Measurements from ENCODE around the gene ARHGAP10. TPM values are rescaled to one million over a fixed set of nuclear protein-coding genes. Genes with fewer than 3 reads are reported as not detected.
"Not testable (repeated sequence)": the region's sequence is repeated elsewhere in the genome, so short reads cannot be mapped to it uniquely, and the experiment has no call there.

ARHGAP10 gene
- total RNA-seq, 2 donors from 2014 or later = 41.4 to 46.5 TPM

DNA sequence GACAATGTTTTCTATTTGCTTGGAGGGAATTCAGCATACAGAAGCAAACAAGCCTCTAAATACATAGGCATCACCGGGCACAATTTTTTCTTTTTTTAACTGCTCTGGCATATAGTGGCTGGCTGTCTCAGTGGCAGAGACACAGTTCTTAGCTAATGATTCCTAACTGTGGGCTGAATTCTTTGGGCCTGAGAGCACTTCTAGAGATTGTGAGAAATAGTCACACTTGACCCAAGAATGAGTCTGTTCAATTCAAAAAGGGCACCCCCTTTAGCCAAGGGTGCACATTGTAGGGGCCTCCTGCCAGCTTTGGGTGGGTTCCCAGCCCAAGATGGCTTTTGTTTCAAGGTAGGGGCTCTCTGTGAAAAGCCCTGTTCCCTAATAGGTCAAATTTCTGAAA lies 345.7 kb downstream of the ARHGAP10 start:
- ATAC-seq = no peak

DNA sequence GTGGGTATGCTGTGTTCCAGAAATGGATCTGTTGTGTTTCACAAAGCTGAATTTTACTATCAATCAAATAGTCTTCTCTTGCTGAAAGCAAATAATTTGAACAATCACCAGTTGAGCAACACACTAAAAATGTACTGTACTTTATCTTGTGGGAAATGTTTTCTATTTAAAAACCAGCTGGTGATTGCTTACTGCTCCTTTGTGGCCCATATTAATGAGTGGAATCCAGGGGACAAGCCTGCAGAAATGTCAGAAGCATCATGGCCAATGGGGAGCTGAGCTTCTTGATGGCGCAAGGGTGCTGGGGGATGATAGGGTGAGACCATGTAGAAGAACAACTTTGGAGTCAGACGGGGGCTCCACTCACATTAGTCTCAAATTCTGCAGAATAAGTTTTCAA lies 346.2 kb downstream of the ARHGAP10 start:
- ATAC-seq = no peak
- DNase-seq = no peak
- intact Hi-C loops (cut with DNase I) = no loop called here

More for the DNA sequence above, 345.7 kb downstream of the ARHGAP10 start:
- no peak for DNase-seq
- intact Hi-C loops (cut with DNase I) = no loop called here

DNA sequence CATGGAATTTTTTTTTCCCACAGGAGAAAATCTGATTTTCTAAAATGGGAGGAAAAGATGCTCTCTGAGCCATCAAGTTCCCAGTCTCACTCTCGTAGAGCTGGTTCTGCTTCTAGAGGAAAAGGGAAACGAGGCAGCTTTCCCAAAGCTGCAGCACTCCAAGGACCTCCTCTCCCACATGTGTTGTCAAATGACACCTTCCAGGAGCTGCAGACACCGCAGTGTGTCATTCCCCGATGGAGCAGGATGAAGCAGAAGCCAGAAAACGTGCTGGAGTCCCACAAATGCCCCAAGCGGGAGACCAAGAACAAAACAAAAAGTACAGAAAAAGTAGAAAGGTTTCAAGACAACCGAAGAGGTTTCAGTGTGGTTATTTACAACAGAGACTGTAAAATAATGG lies 348.1 kb downstream of the ARHGAP10 start:
- intact Hi-C loops (cut with DNase I) = no loop called here
- peak in 1 of 2 donors; percentile 35 for ATAC-seq
- no peak for DNase-seq

DNA sequence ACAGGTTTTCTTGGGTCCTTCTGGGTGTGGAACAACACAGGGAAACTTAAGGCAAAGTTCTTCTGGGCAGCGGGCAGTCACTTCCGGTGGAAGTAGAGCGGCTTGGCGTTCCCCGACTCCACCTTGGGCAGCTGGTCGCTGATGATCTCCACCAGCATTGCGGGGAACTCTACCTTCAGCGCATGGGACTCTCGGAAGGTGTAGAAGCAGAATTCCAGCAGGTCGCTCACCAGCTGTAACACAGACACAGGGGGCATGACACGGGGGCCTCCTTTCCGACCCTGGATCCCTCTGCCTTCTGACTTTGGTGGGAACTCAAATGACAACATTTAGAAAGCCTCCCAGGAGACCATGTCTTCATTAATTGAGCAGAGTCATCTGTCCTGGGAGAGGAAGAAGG lies 349.4 kb downstream of the ARHGAP10 start:
- no peak for DNase-seq
- ATAC-seq = no peak
- intact Hi-C loops (cut with DNase I) = no loop called here

DNA sequence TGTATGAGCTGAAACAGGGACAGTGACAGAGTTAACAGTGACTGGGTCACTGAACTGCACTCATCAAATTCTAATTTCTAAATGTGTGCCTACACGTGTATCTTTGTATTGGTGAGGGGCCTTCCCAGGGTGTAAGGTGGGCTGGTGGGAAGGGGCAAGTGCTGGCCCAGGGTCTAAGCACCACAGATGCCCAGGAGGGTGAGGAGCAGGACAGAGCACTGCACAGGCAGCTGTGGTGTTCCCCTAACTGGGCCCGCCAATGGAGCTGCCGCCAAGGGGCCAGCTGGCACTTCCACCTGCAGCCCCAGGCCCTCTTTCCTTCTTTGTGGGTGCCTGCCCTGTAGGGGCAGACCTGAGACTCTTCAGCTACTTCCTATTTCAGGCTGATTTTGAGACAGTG lies 349.9 kb downstream of the ARHGAP10 start:
- DNase-seq (no peak), ATAC-seq (no peak)
- intact Hi-C loops (cut with DNase I) = no loop called here

DNA sequence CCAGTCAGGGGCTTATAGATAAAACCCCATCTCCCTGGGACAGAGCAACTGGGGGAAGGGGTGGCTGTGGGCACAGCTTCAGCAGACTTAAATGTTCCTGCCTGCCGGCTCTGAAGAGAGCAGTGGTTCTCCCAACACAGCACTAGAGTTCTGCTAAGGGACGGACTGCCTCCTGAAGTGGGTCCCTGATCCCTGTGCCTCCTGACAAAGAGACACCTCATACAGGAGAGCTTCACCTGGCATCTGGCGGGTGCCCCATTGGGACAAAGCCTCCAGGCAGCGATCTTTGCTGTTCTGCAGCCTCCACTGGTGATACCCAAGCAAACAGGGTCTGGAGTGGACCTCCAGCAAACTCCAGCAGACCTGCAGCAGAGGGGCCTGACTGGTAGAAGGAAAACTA lies 351.2 kb downstream of the ARHGAP10 start:
- DNase-seq; intact Hi-C loops (cut with DNase I); ATAC-seq: not testable (repeated sequence)

DNA sequence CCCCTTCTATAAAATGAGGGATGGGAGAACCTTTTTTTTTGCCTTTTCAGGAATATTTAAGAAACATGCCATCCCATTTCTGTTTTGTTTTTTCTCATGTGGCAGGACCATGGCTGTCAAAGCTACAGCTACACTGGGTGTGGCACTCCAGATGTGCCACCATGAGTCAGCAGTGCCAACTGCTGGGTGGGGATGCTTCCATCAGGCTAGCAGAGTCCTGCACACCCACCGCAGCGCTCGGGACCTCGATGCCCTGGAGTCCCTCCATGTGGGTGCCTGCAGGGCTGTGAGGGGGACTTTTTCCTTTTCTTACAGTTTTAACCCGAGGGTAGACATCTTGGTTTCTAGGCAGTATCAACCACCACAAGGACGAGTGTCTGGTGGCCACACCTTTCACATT lies 357.7 kb downstream of the ARHGAP10 start:
- ATAC-seq = no peak
- no peak for DNase-seq
- intact Hi-C loops (cut with DNase I) = no loop called here

DNA sequence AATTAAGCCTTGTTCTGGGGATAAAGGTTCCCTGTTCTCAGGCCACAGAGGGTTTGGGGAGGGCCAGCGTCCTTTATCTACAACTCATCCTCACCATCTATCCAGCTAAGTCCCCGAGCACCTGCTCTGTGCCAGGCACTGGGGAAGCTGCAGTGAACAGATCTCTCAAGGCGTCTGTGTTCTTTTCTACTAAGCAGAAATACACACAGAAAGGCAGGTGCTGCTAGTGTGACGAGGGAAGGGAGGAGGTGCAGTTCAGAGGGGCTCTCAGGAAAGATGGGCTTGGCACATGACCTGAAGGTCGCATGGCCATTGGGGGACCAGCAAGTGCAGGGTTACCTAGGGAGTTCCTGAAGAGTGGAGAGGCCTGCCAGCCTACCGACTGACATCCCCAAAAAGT lies 358.1 kb downstream of the ARHGAP10 start:
- ATAC-seq = no peak
- DNase-seq = no peak
- intact Hi-C loops (cut with DNase I) = no loop called here

DNA sequence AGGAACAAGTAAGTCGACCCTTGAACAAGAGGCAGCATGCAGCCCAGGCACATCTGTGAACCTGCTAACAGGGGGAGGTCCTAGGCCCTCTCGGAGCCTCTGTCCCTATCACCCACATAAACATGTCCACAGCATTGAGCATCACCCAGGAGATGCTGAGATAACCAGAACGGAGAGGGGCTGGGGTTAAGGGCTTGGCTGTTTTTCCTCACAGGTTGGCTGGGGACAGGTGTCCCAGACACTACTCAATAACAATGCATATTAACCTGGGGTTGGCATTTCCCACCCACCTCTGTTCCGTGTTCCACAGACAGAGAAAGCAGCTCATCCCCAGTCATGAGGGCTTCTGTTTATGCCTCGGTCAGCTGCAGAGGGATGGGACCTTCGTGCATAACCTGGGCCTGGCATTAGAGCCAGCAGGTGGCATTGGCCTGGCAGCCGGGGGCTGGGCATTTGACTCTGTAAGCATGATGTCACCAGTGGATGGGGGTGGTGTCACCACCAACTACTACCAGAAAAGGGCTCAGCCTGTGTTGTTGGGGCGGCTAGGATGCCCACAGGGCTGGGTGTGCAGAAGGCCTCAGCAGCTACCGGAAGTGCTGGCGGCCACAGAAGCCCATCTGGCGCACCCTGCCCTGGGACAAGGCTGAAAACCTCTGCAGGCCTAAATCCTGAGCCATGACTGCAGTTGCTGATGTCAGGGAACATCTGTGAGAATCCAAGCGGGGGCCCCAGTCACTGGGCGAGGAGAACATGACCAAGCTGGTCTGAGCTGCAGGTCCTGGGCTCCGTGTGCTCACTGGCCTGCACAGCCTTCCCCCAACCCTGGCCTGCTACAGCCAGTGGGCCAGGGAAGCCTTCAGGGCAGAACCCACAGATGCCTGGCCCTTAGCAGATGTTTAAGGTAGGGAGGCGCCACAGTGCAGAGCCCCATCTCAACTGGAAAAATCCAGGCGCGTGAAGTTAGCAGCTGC lies 358.9 kb downstream of the ARHGAP10 start:
- intact Hi-C loops (cut with DNase I) = no loop called here
- ATAC-seq = peak in 1 of 2 donors; percentile 7
- no peak for DNase-seq

DNA sequence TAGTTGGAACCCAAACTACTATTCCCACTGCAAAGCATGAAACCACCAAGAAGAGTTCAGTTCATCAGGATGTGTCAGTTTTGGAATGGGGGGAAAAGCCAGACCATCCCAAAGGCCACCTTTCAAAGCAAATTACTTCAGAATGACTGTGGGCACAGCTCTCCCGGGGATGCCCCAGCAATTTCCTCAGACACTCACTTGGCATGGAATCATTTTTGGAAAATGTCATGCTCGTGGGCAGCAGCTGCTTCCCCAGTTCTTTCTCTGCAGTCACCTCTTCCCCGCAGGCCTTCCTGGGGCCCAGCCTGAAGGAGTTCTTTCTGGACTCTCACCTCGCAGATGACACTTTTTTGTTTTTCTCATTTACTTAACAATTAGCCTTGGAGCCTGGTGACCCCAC lies 360.0 kb downstream of the ARHGAP10 start:
- ATAC-seq (no peak), DNase-seq (no peak)
- intact Hi-C loops (cut with DNase I) = no loop called here

DNA sequence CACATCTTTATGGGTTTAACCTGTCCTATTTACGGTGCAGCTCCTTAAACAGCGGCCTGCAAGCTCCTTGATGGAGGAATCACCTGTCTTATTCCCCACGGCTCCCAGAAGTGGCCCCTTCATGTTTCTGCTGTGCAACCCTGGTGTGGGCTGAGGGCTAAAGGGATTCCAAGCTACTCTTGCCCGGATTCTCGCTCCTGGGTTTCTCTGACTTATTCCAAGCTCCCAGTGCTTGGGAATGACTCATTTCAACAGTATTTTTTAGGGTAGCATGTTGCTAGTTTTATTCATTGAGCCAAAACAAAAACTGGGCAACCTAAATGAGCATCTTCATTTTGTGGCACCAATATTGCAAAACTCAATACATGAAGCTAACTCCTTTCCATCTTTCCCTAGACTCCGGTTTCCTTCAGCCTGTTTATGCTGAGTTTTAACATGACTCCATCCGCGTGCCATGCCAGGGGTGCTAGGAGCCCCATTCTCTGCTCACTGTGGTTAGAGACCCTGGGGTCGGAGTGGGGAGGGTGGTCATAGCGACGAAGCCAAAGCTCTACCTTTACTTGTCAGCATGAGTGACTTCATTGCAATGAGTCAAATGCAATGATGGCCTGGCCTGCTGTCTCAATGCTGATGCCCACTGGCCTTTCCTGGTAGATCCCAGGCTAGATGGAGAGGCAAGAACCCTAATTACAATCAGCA lies 360.6 kb downstream of the ARHGAP10 start:
- ATAC-seq (no peak), DNase-seq (no peak)
- intact Hi-C loops (cut with DNase I) = no loop called here

DNA sequence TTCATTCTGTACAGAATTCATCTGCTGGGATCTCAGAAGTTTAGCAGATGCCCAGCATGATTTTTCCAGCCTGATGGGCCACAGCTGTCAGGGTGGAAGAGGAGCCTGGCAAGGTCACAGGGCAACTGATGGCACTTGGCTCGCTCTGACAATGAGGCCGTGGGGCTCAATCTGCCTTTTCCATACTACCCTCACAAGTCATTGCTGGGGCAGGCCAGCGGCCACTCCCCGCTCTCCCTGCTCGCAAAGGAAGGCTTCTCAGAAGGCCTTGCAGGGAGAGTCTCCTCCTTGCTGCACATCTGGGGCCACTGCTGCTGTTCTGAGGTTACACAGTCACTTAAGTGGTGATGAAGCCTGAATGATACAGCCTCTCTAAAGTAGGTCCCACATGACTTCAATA lies 361.2 kb downstream of the ARHGAP10 start:
- DNase-seq = no peak
- ATAC-seq = no peak
- intact Hi-C loops (cut with DNase I) = no loop called here

DNA sequence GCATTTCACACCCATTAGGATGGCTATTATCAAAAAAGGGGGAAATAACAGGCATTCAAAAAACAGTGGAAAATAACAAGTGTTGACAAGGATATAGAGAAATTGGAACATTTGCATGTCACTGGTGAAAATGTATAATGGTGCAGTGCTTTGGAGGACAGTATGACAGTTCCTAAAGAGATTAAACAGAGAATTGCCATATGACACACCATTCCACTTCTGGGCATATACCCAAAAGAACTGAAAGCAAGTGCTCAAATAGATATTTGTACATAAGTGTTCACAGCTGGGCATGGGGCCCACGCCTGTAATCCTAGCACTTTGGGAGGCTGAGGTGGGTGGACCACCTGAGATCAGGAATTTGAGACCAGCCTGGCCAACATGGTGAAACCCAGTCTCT lies 362.3 kb downstream of the ARHGAP10 start:
- no peak for DNase-seq
- intact Hi-C loops (cut with DNase I) = no loop called here
- peak; percentile 32 to 49 for ATAC-seq

DNA sequence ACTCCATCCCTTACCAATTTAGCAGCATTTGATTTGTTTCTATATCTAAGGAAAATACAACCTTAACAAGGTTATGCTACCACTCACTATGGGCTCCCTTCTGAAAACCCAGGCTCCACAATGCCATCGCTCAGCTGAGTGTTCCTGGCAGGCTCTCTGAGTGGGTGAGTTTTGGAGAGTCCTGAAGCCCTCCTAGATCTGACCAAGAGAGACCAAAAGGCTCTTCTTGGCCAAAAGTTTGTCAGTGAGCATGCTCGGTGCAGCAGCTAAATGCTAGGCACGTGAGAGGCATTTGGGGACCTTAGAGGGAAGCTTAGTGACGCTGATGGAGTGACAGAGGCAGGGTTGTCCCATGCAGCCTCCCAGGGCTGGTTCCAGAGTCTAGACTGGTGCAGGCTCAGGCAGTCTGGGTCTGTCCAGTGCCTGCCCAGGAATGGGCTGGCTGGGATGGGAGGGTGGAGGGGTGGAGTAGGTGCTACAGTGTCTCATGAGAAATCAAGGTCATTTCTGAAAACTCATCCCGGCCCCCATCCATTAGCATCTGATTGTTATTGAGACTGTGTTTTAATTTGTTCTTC lies 363.5 kb downstream of the ARHGAP10 start:
- intact Hi-C loops (cut with DNase I) = no loop called here
- DNase-seq (no peak), ATAC-seq (peak; percentile 35 to 42)

DNA sequence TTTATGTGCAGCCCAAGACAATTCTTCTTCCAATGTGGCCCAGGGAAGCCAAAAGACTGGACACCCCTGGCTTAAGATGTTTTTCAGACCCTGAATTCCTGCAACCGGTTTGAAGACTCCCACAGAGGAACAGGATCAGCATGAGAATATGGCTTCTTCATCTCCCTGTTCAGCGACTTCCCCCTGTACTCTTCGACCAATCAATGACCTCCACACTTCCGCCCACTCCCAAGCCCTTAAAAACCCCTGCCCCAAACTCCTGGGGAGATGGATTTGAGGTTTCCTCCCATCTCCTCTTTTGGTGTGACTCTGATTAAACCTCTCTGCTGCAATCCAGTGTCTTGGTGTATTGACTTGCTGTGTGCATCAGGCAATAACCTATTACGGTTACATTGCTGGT lies 365.9 kb downstream of the ARHGAP10 start:
- ATAC-seq = no peak
- no peak for DNase-seq
- intact Hi-C loops (cut with DNase I) = no loop called here

DNA sequence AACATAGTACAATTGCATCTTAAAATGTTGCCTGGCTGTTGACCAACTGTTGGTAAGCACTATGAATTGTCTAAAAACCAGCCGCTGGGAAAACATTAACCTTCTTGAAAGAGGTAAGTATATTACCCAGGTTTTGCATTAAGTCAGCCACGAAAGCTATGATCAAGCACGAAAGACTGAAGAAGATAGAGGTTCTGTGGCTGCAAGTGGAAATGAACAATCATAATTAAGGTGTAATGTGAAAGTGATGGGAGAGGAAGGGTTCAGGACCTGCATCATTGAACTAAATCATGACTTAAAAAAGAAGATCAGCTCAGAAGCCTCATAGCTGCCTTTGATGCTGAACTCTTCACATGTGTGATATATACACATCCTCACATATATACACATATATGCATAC lies 369.3 kb downstream of the ARHGAP10 start:
- DNase-seq (no peak), ATAC-seq (no peak)
- intact Hi-C loops (cut with DNase I) = no loop called here

DNA sequence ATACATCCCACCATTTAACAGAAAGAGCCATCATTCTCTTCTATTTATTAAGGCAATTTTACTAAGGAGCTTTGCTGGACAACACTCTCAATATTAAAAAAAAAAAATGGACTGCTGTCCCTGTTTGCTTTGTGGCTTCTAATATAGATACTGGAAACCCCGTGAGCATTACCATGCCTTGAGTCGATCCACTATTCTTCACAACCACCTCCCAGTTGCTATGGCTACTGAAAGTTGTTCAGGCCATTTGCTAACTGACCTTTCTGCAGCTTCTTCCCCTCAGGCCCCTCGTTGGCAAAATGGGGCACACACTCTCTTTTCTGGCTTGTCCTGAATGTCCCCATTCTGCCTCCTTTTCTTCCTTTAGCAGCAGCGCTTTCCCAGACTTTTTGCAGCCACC lies 369.9 kb downstream of the ARHGAP10 start:
- no peak for ATAC-seq
- intact Hi-C loops (cut with DNase I) = no loop called here
- DNase-seq = no peak

DNA sequence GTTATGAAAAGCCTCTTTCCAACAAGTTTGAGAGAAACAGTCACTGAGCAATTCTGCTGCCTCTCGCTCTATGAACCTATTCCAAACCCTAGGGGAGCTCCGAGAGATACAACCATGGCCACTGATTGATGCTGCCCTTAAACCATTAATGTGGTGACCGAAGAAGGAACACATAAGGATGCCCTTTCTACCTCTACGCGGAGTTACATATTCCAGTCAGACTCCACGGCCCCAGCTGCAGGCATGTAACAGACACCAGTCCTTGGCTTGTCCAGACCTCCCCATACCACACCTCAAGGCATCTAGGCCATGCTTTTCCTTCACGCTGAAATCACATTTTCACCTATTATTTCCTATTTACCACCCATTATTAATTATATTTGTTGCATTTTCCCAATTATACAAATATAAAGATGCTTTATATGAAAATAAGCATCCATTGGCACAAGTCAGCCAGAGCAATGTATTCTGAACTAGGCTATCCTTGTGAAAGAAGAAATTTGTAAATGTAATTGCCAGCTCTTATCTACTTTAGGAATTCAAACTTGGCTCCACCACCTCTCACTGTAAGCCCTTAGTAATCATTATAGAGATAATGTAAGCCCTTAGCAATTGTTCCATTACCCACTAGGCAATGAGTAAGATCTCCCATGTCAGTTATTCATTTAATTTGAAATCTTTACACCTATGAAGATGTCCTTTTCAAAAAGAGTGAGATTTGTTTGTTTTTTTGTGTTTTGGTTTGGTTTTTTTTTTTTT lies 371.9 kb downstream of the ARHGAP10 start:
- ATAC-seq (peak; percentile 77 to 94), DNase-seq (no peak)
- intact Hi-C loops (cut with DNase I) = no loop called here

DNA sequence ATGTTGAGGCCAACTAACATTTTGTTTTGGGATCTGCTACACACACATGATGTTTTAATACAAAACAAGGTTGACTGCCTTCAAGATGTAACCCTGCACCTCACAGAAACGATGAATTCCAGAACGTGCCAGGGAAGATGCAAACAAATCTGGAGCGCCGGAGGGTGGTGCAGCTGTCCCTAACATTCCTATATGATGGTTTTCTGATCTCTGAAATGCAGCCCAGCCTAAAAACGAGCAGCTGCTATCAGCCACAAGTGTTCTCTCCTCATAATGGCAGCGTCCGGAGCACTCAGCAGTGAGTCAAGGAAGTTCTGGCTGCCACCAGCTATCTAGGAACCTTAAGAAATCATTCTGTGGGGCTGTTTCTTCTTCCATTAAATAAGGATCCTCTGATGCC lies 376.9 kb downstream of the ARHGAP10 start:
- intact Hi-C loops (cut with DNase I) = no loop called here
- no peak for ATAC-seq
- no peak for DNase-seq

Measured in left cardiac atrium (tissue), 4 donors.